Measurements from ENCODE around the gene RFX2. TPM values are rescaled to one million over a fixed set of nuclear protein-coding genes. Genes with fewer than 3 reads are reported as not detected.

RFX2 gene
- total and polyA plus RNA-seq, 9 donors: 5.9 to 31.2 (median 13.3) TPM

- no peak for DNase-seq
- intact Hi-C loops (cut with DNase I): no loop called here
- 73 to 79% (median 76%) methylated on average over 3 of the region's 3 CpGs for WGBS, 3 donors
- Histone ChIP-seq H3K27ac (no peak overlapping the region), H3K9me3 (no peaks in the 10 kb centered on the region), H3K27me3 (no peaks in the 10 kb centered on the region), H3K4me1 (ENCODE audit: insufficient read depth) (peaks cover 17% of the 10 kb centered on the region), H3K4me3 (no peak overlapping the region), H3K36me3 (no peaks in the 10 kb centered on the region)
- no peak for TF ChIP-seq EP300 (IDR thresholded peaks at IDR 0.05)
- no peak for TF ChIP-seq POLR2A (IDR thresholded peaks at IDR 0.05)
- TF ChIP-seq CTCF (IDR thresholded peaks at IDR 0.05): no peak
These were observed 159.6 kb downstream of the RFX2 start for GRCh38 chr19:5950741-5951140.

- no peak for DNase-seq
- Histone ChIP-seq H3K36me3 (no peaks in the 10 kb centered on the region), H3K27ac (no peak overlapping the region), H3K4me1 (ENCODE audit: insufficient read depth) (peaks cover 15% of the 10 kb centered on the region), H3K27me3 (no peaks in the 10 kb centered on the region), H3K9me3 (no peaks in the 10 kb centered on the region), H3K4me3 (no peak overlapping the region)
- 92 to 93% (median 93%) methylated on average over 13 of the region's 13 CpGs for WGBS, 3 donors
- TF ChIP-seq EP300 (IDR thresholded peaks at IDR 0.05) (no peak), CTCF (IDR thresholded peaks at IDR 0.05) (no peak), POLR2A (IDR thresholded peaks at IDR 0.05) (no peak)
- intact Hi-C loops (cut with DNase I): no loop called here
These were observed 160.5 kb downstream of the RFX2 start for GRCh38 chr19:5949792-5950305.

- no peak for DNase-seq
- Histone ChIP-seq H3K4me3 (no peak overlapping the region), H3K36me3 (no peaks in the 10 kb centered on the region), H3K27ac (no peak overlapping the region), H3K27me3 (no peaks in the 10 kb centered on the region), H3K4me1 (ENCODE audit: insufficient read depth) (peaks cover 8% of the 10 kb centered on the region), H3K9me3 (no peaks in the 10 kb centered on the region)
- WGBS, 3 donors: 52 to 56% (median 53%) methylated on average over 13 of the region's 13 CpGs
- TF ChIP-seq EP300 (IDR thresholded peaks at IDR 0.05) (no peak), POLR2A (IDR thresholded peaks at IDR 0.05) (no peak), CTCF (IDR thresholded peaks at IDR 0.05) (no peak)
- intact Hi-C loops (cut with DNase I): no loop called here
These were observed 161.3 kb downstream of the RFX2 start for GRCh38 chr19:5948752-5949564.

GRCh38 chr19:5947435-5947834 is 162.9 kb downstream of the RFX2 start:
- Histone ChIP-seq H3K27me3 (no peaks in the 10 kb centered on the region), H3K36me3 (no peaks in the 10 kb centered on the region), H3K27ac (no peak overlapping the region), H3K9me3 (no peaks in the 10 kb centered on the region), H3K4me3 (no peak overlapping the region), H3K4me1 (ENCODE audit: insufficient read depth) (peaks cover 11% of the 10 kb centered on the region)
- intact Hi-C loops (cut with DNase I): no loop called here
- 64 to 77% (median 74%) methylated on average over 13 of the region's 13 CpGs for WGBS, 3 donors
- TF ChIP-seq CTCF (IDR thresholded peaks at IDR 0.05): no peak
- TF ChIP-seq EP300 (IDR thresholded peaks at IDR 0.05): no peak
- no peak for TF ChIP-seq POLR2A (IDR thresholded peaks at IDR 0.05)
- DNase-seq: peak in 1 of 5 donors; percentile 61

Measured in ovary (tissue), 9 donors.